K562 (cell line): ENCODE results near the gene EXOC7. TPM values are rescaled to one million over a fixed set of nuclear protein-coding genes. Genes with fewer than 3 reads are reported as not detected.
A peak's percentile ranks its signal among the peaks of the same experiment; 100 is the strongest.

Source experiments
- ATAC-seq: fragments of 200-7000 bp; cut with Tn5 transposase; 3 replicates; pipeline ENCODE4 v1.9.1; 2020; ENCODE audit warnings: moderate library complexity
- BruUV-seq: library from RNA; stranded (reverse); fragments of 400-500 nt; replicated peaks from 2 replicates; lab custom pipeline; 2021; lab: Mats Ljungman, UMichigan
- CTCF ChIA-PET: fragments of 300-600 bp; formaldehyde crosslinking; extraction: SDS; loops from one replicate; lab custom pipeline; 2021; ENCODE audit warnings: low intra/inter-chr PET ratio; lab: Yijun Ruan, JAX
- POLR2A ChIA-PET: fragments of 300-600, 350-650 bp; sonication (Branson Sonifier 250); formaldehyde crosslinking; extraction: SDS; loops from one replicate; lab custom pipeline; 2021; ENCODE audit warnings: antibody characterized with exemption, inconsistent platforms; lab: Yijun Ruan, JAX
- DNase-seq, 4 experiments: peaks; one replicate each; pipeline versions ENCODE4 v3.0.0 to v3.0.0-alpha.2; 2011 to 2018; ENCODE audit warnings: low spot score in 3 of 4, mixed read lengths in 3 of 4; ENCODE audit errors: extremely low read depth in 1 of 4
- FAIRE-seq: peaks from 2 replicates; lab custom pipeline; 2011; peaks lifted over from hg19 to GRCh38; lab: Jason Lieb, UNC
- H2AFZ ChIP-seq: 2 replicates; pipeline ENCODE4 v1.6.0; 2011; ENCODE audit warnings: low read depth, low read length, control low read depth, inconsistent platforms
- H3K27ac ChIP-seq: fragments of 200-600 bp; 3 replicates; pipeline ENCODE4 v1.8.0; 2011; ENCODE audit warnings: low read depth, mild to moderate bottlenecking, control low read depth, inconsistent platforms, low read length, moderate library complexity, mixed read lengths; ENCODE audit errors: extremely low read depth
- H3K27me3 ChIP-seq, 2 experiments: fragments of 300-600 bp in 1 of 2; 2 replicates in 1 of 2; 3 replicates in 1 of 2; pipeline versions ENCODE4 v1.6.0 to v1.8.0; 2011; ENCODE audit warnings: inconsistent platforms in 2 of 2, low read length in 2 of 2, mild to moderate bottlenecking in 1 of 2, mixed read lengths in 1 of 2, moderate library complexity in 1 of 2; ENCODE audit not compliant: control insufficient read depth in 2 of 2, insufficient read depth in 2 of 2
- H3K36me3 ChIP-seq: fragments of 300-600 bp; 3 replicates; pipeline ENCODE4 v1.8.0; 2011; ENCODE audit warnings: mild to moderate bottlenecking, low read length, inconsistent platforms; ENCODE audit not compliant: control insufficient read depth, insufficient read depth
- H3K4me1 ChIP-seq, 2 experiments: fragments of 200-600 bp in 1 of 2; replicated peaks in 1 of 2; 2 replicates in 1 of 2; 3 replicates in 1 of 2; pipeline versions ENCODE4 v1.5.1 to v1.8.0; 2011; ENCODE audit warnings: inconsistent platforms in 2 of 2, low read length in 2 of 2, mild to moderate bottlenecking in 1 of 2, mixed read lengths in 1 of 2, moderate library complexity in 1 of 2; ENCODE audit not compliant: control insufficient read depth in 2 of 2, insufficient read depth in 2 of 2
- H3K4me2 ChIP-seq: 2 replicates; pipeline ENCODE4 v1.6.1; 2011; ENCODE audit warnings: low read length, control low read depth, inconsistent platforms, mixed read lengths; ENCODE audit not compliant: insufficient read depth
- H3K4me3 ChIP-seq: fragments of 200-600 bp; sonication (generic), shearing (Covaris generic); 2 replicates; pipeline ENCODE4 v1.5.1; 2016; ENCODE audit warnings: control low read depth, inconsistent platforms
- H3K79me2 ChIP-seq: fragments of 200-600 bp; 3 replicates; pipeline ENCODE4 v1.8.0; 2011; ENCODE audit warnings: low read length, inconsistent platforms; ENCODE audit not compliant: control insufficient read depth, insufficient read depth
- H3K9ac ChIP-seq, 2 experiments: 2 replicates each; pipeline versions ENCODE4 v1.6.0 to v1.6.1; 2011; ENCODE audit warnings: low read depth in 2 of 2, low read length in 2 of 2, control low read depth in 1 of 2, inconsistent platforms in 1 of 2, mild to moderate bottlenecking in 1 of 2, mixed read lengths in 1 of 2; ENCODE audit not compliant: insufficient read depth in 1 of 2
- H3K9me1 ChIP-seq: one replicate; pipeline ENCODE4 v1.6.0; 2011; ENCODE audit warnings: inconsistent platforms, mild to moderate bottlenecking, low read length, moderate library complexity; ENCODE audit not compliant: control insufficient read depth, insufficient read depth
- H3K9me3 ChIP-seq: replicated peaks from 2 replicates; pipeline ENCODE4 v1.5.1; 2011; ENCODE audit warnings: low read depth, low read length, inconsistent platforms; ENCODE audit not compliant: control insufficient read depth, insufficient read depth
- H4K20me1 ChIP-seq: replicated peaks from 2 replicates; pipeline ENCODE4 v1.6.1; 2011; ENCODE audit warnings: low read length, inconsistent platforms, mixed read lengths; ENCODE audit not compliant: control insufficient read depth, insufficient read depth
- ATF4 ChIP-seq: fragments of 450-650 bp; formaldehyde crosslinking; IDR thresholded peaks from 2 replicates; pipeline ENCODE4 v1.4.0; 2022; ENCODE audit warnings: mild to moderate bottlenecking, moderate library complexity
- GABPB1 ChIP-seq: sonication (generic); formaldehyde crosslinking; IDR thresholded peaks from 2 replicates; pipeline ENCODE4 v1.8.0; 2022; ENCODE audit warnings: mild to moderate bottlenecking, missing genetic modification reagents
- MGA ChIP-seq: fragments of 450-650 bp; IDR thresholded peaks from 2 replicates; pipeline ENCODE4 v1.6.1; 2016; ENCODE audit warnings: mild to moderate bottlenecking, moderate library complexity
- ZKSCAN3 ChIP-seq: fragments of 250-450 bp; sonication (Bioruptor Pico); IDR thresholded peaks from 2 replicates; pipeline ENCODE4 v1.4.0; 2020
- WGBS: fragments of 100-300 bp; shearing (Covaris generic); methylation state at CpG from one replicate; pipeline ENCODE4 v1.1.6; 2016; ENCODE audit warnings: low coverage, mixed read lengths; ENCODE audit not compliant: insufficient coverage; ENCODE audit errors: missing lambda C conversion rate; 5-methylcytosine and 5-hydroxymethylcytosine counted together
- in situ Hi-C: fragments of 300-500 bp; cut with MboI; formaldehyde crosslinking; loops from 4 replicates; pipeline ENCODE4 v1.15.0; 2018; ENCODE audit warnings: inconsistent platforms, mixed read lengths
- intact Hi-C: fragments of 100-400 bp; cut with micrococcal nuclease; formaldehyde crosslinking; loops from 2 replicates; pipeline ENCODE4 v1.14.2; 2022
- polyA plus RNA-seq, 8 experiments: library from polyadenylated mRNA; depleted of rRNA in 4 of 8; stranded (reverse) in 5 of 8; unstranded in 3 of 8; fragments of >200 nt; fragmentation: Nextera tagmentation in 2 of 8; fragmentation: Illumina TruSeq in 1 of 8; extraction: Ambion mirVana in 2 of 8; extraction: Trizol in 1 of 8; gene quantifications; 2 replicates each; pipeline versions ENCODE4 v1.2.1 to v1.2.3, GENCODE V29; 2011 to 2014; ENCODE audit warnings: inconsistent platforms in 1 of 8, missing spikeins in 1 of 8
- total RNA-seq, 7 experiments: library from RNA; depleted of rRNA in 6 of 7; stranded (reverse); fragments of >200 nt in 6 of 7; fragmentation: Illumina TruSeq in 2 of 7; extraction: Trizol in 2 of 7; gene quantifications; 2 replicates each; pipeline versions ENCODE4 v1.2.1 to v1.2.3, GENCODE V29; 2011 to 2021; ENCODE audit warnings: low replicate concordance in 1 of 7
- TF ChIP-seq, protein P1 (sequence below): IDR thresholded peaks from 3 replicates; pipeline ENCODE4 v1.6.1; 2011; ENCODE audit warnings: borderline replicate concordance, mild to moderate bottlenecking, moderate library complexity; ENCODE audit not compliant: insufficient read length; ENCODE audit errors: extremely low read depth

Gene EXOC7
- total and polyA plus RNA-seq, 9 of the 15 experiments (the other 6 are each of a cell fraction or from before 2014, with no cell fraction given), result 18.6 to 57.0 (median 35.0) TPM

- TF ChIP-seq ATF4 (CRISPR knock-in tag), result no peak
These were observed 8.4 kb upstream of the EXOC7 start (continued) for GRCh38 chr17:76111956-76112355.

GRCh38 chr17:76107509-76107908 is 3.9 kb upstream of the EXOC7 start:
- H3K79me2 ChIP-seq, result peaks cover 11% of the 10 kb centered on the region
- ATAC-seq (no peak), FAIRE-seq (no peak), DNase-seq (peak in 1 of 4 experiments; percentile 61)
- H3K9me1 ChIP-seq, result peaks cover 2% of the 10 kb centered on the region
- no peaks in the 10 kb centered on the region for H3K9me3 ChIP-seq
- intact Hi-C loops, result no loop called here
- in situ Hi-C loops, result no loop called here
- H3K36me3 ChIP-seq, result no peaks in the 10 kb centered on the region
- ChIA-PET CTCF (interaction anchor here (0.7 kb wide), 1 partner anchor 14 kb away, joined by 3 read pairs; no protein-coding TSS in a partner anchor), POLR2A (no interaction called here)
- H3K4me1 ChIP-seq, result peaks cover 12 to 15% of the 10 kb centered on the region in 2 experiments
- BruUV-seq, result no TSS peak
- no peaks in the 10 kb centered on the region for H4K20me1 ChIP-seq
- no peak overlapping the region for H3K4me2 ChIP-seq
- H2AFZ ChIP-seq, result no peak overlapping the region
- no peak overlapping the region for H3K27ac ChIP-seq
- H3K9ac ChIP-seq, result no peak overlapping the region
- H3K4me3 ChIP-seq, result no peak overlapping the region
- 35% methylated on average over 6 of the region's 6 CpGs for WGBS
- no peaks in the 10 kb centered on the region for H3K27me3 ChIP-seq
- TF ChIP-seq GABPB1, result no peak
- TF ChIP-seq ZKSCAN3 (CRISPR knock-in tag), result no peak
- TF ChIP-seq, protein P1, sequence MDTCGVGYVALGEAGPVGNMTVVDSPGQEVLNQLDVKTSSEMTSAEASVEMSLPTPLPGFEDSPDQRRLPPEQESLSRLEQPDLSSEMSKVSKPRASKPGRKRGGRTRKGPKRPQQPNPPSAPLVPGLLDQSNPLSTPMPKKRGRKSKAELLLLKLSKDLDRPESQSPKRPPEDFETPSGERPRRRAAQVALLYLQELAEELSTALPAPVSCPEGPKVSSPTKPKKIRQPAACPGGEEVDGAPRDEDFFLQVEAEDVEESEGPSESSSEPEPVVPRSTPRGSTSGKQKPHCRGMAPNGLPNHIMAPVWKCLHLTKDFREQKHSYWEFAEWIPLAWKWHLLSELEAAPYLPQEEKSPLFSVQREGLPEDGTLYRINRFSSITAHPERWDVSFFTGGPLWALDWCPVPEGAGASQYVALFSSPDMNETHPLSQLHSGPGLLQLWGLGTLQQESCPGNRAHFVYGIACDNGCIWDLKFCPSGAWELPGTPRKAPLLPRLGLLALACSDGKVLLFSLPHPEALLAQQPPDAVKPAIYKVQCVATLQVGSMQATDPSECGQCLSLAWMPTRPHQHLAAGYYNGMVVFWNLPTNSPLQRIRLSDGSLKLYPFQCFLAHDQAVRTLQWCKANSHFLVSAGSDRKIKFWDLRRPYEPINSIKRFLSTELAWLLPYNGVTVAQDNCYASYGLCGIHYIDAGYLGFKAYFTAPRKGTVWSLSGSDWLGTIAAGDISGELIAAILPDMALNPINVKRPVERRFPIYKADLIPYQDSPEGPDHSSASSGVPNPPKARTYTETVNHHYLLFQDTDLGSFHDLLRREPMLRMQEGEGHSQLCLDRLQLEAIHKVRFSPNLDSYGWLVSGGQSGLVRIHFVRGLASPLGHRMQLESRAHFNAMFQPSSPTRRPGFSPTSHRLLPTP, result no peak
- TF ChIP-seq MGA, result no peak
